Measurements from ENCODE around the gene ADAMTS2. TPM values are rescaled to one million over a fixed set of nuclear protein-coding genes. Genes with fewer than 3 reads are reported as not detected.

ADAMTS2 gene
- total RNA-seq, 1 experiment from 2014 or later: not detected

DNA sequence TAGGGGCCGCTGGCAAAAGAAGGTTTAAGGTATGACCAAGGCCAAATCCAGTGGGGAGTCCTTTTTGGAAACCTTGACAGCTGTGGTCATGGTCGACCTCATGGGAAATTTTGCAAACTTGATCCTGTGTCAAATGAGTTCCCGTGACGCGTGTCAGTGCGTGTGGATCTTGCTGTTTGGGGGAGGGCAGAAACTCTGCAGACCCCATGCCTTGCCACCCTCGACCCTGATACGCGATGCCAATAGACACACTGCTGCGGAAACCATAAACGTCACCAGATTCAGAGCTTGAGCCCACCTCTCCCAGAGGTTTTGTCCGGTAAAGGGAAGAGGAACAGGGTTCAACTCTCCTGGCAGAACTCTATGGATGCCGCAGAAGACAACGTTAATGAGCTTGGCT lies 104.7 kb downstream of the ADAMTS2 start:
- TF ChIP-seq, protein P1, sequence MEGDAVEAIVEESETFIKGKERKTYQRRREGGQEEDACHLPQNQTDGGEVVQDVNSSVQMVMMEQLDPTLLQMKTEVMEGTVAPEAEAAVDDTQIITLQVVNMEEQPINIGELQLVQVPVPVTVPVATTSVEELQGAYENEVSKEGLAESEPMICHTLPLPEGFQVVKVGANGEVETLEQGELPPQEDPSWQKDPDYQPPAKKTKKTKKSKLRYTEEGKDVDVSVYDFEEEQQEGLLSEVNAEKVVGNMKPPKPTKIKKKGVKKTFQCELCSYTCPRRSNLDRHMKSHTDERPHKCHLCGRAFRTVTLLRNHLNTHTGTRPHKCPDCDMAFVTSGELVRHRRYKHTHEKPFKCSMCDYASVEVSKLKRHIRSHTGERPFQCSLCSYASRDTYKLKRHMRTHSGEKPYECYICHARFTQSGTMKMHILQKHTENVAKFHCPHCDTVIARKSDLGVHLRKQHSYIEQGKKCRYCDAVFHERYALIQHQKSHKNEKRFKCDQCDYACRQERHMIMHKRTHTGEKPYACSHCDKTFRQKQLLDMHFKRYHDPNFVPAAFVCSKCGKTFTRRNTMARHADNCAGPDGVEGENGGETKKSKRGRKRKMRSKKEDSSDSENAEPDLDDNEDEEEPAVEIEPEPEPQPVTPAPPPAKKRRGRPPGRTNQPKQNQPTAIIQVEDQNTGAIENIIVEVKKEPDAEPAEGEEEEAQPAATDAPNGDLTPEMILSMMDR (conservative IDR thresholded peaks at IDR 0.05; ENCODE audit: low read depth, low read length): no peak
- TF ChIP-seq EZH2 (IDR thresholded peaks at IDR 0.05; ENCODE audit: low read length, unreplicated experiment) (no peak), EZH2phosphoT487 (IDR thresholded peaks at IDR 0.05; ENCODE audit: borderline replicate concordance, low read length) (no peak)
- no peaks in the 10 kb centered on the region for H3K4me1 ChIP-seq (ENCODE audit: insufficient read depth, low read length)
- intact Hi-C loops (cut with micrococcal nuclease): no loop called here
- no peaks in the 10 kb centered on the region for H4K20me1 ChIP-seq (ENCODE audit: low read length)
- ChIA-PET CTCF (no interaction called here), POLR2A (ENCODE audit: unreplicated experiment) (no interaction called here)
- no peaks in the 10 kb centered on the region for H3K9me2 ChIP-seq (replicated peaks; ENCODE audit: low read length)
- H3K79me2 ChIP-seq (ENCODE audit: low read length): no peaks in the 10 kb centered on the region
- H3K36me3 ChIP-seq (ENCODE audit: low read depth, low read length): no peaks in the 10 kb centered on the region
- no peak for DNase-seq
- H3K4me3 ChIP-seq (ENCODE audit: low read length): no peak overlapping the region
- peaks cover 20% of the 10 kb centered on the region; the same call in 1 of the 2 replicates for H3K27me3 ChIP-seq (ENCODE audit: low read length)
- no peak for ATAC-seq
- no peaks in the 10 kb centered on the region for H3F3A ChIP-seq (ENCODE audit: low read length, unreplicated experiment)
- H3K9me3 ChIP-seq (ENCODE audit: low read length): no peaks in the 10 kb centered on the region
- H2AFZ ChIP-seq (ENCODE audit: low read length): no peak overlapping the region
- H3K27ac ChIP-seq (ENCODE audit: low read length): no peak overlapping the region
- no TSS peak for BruUV-seq (replicated peaks)
- no peak overlapping the region for H3K4me2 ChIP-seq (ENCODE audit: low read length)
- H3K9ac ChIP-seq (ENCODE audit: low read length): no peak overlapping the region

DNA sequence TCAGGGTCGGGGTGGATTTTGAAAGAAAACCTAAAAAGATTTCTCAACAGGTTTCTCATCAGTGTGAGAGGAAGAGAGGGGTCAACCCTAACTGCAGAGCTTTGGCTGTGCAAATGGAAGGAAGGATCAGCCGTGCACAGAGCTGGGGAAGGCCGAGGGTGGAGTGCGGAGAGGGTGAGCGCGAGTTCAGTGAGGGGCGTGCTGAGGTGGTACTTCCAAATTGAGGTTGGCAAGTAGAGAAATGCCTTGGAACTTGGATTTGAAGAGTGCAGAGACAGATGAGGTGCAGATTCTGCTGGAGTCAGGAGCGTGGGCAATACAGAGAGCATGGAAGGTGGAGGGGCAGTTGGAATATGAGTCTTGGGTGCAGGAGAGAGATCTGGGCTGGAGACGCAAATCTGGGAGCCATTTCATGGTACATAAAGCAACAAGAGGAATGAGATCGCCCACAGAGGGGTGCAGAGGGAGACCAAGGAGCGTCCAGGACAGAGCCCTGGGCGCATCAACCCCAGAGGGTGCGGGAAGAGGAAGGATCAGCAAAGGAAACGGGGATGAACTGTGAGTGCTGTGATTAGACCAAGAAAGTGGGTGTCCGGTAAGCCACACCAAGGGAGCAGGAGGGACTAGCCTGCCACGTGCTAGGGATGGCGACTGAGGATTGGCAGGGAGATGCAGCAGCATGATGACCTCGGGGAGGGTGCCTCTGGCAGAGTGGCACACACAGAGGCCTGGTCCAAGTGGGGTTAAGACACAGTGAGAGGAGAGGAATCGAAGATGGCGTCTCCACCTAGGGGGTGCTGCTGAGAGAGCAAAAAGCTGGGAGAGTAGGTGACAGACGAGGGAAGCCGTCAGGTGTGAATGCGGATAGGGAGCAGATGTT lies 105.8 kb downstream of the ADAMTS2 start:
- ChIA-PET POLR2A (ENCODE audit: unreplicated experiment) (no interaction called here), CTCF (no interaction called here)
- no peaks in the 10 kb centered on the region for H3K4me1 ChIP-seq (ENCODE audit: insufficient read depth, low read length)
- no peaks in the 10 kb centered on the region for H3K79me2 ChIP-seq (ENCODE audit: low read length)
- no peak overlapping the region for H3K9ac ChIP-seq (ENCODE audit: low read length)
- H3K9me2 ChIP-seq (replicated peaks; ENCODE audit: low read length): no peaks in the 10 kb centered on the region
- no peaks in the 10 kb centered on the region for H3K9me3 ChIP-seq (ENCODE audit: low read length)
- H3K4me3 ChIP-seq (ENCODE audit: low read length): no peak overlapping the region
- no peak overlapping the region for H2AFZ ChIP-seq (ENCODE audit: low read length)
- no peaks in the 10 kb centered on the region for H4K20me1 ChIP-seq (ENCODE audit: low read length)
- intact Hi-C loops (cut with micrococcal nuclease): no loop called here
- ATAC-seq (no peak), DNase-seq (no peak)
- H3K27me3 ChIP-seq (ENCODE audit: low read length): peaks cover 25% of the 10 kb centered on the region; the same call in 1 of the 2 replicates
- H3K36me3 ChIP-seq (ENCODE audit: low read depth, low read length): no peaks in the 10 kb centered on the region
- no TSS peak for BruUV-seq (replicated peaks)
- H3F3A ChIP-seq (ENCODE audit: low read length, unreplicated experiment): no peaks in the 10 kb centered on the region
- no peak overlapping the region for H3K4me2 ChIP-seq (ENCODE audit: low read length)
- TF ChIP-seq EZH2 (IDR thresholded peaks at IDR 0.05; ENCODE audit: low read length, unreplicated experiment): no peak
- TF ChIP-seq, protein P1 (conservative IDR thresholded peaks at IDR 0.05; ENCODE audit: low read depth, low read length): no peak
- no peak for TF ChIP-seq EZH2phosphoT487 (IDR thresholded peaks at IDR 0.05; ENCODE audit: borderline replicate concordance, low read length)
- H3K27ac ChIP-seq (ENCODE audit: low read length): no peak overlapping the region

GRCh38 chr5:179238628-179238970 lies 106.7 kb downstream of the ADAMTS2 start:
- H3K4me2 ChIP-seq (ENCODE audit: low read length): no peak overlapping the region
- no peak overlapping the region for H3K27ac ChIP-seq (ENCODE audit: low read length)
- H3K9me3 ChIP-seq (ENCODE audit: low read length): no peaks in the 10 kb centered on the region
- no peaks in the 10 kb centered on the region for H3K79me2 ChIP-seq (ENCODE audit: low read length)
- intact Hi-C loops (cut with micrococcal nuclease): no loop called here
- no peaks in the 10 kb centered on the region for H3K36me3 ChIP-seq (ENCODE audit: low read depth, low read length)
- no peaks in the 10 kb centered on the region for H4K20me1 ChIP-seq (ENCODE audit: low read length)
- no peak overlapping the region for H3K9ac ChIP-seq (ENCODE audit: low read length)
- H3K27me3 ChIP-seq (ENCODE audit: low read length): peaks cover 24% of the 10 kb centered on the region
- no peak overlapping the region for H3K4me3 ChIP-seq (ENCODE audit: low read length)
- POLR2A ChIA-PET (ENCODE audit: unreplicated experiment): no interaction called here
- no TSS peak for BruUV-seq (replicated peaks)
- H2AFZ ChIP-seq (ENCODE audit: low read length): no peak overlapping the region
- no peak for ATAC-seq
- no peak for DNase-seq
- H3K9me2 ChIP-seq (replicated peaks; ENCODE audit: low read length): no peaks in the 10 kb centered on the region
- CTCF ChIA-PET: no interaction called here
- H3K4me1 ChIP-seq (ENCODE audit: insufficient read depth, low read length): no peaks in the 10 kb centered on the region
- no peak for TF ChIP-seq EZH2 (IDR thresholded peaks at IDR 0.05; ENCODE audit: low read length, unreplicated experiment)
- TF ChIP-seq, protein P1 (conservative IDR thresholded peaks at IDR 0.05; ENCODE audit: low read depth, low read length): no peak
- no peak for TF ChIP-seq EZH2phosphoT487 (IDR thresholded peaks at IDR 0.05; ENCODE audit: borderline replicate concordance, low read length)
- no peaks in the 10 kb centered on the region for H3F3A ChIP-seq (ENCODE audit: low read length, unreplicated experiment)
